GM18861 (cell line): Measurements from ENCODE around the gene PAK6.

Source experiments
- ATAC-seq: cut with Tn5 transposase; IDR thresholded peaks from one replicate; pipeline ENCODE4 v1.9.1; 2021; ENCODE audit not compliant: unreplicated experiment

Gene PAK6

GRCh38 chr15:40290918-40291574, 52.2 kb downstream of the PAK6 start:
- ATAC-seq: no peak

- no peak for ATAC-seq
Measured at GRCh38 chr15:40292246-40292645, 53.4 kb downstream of the PAK6 start.

GRCh38 chr15:40293006-40293405, 54.1 kb downstream of the PAK6 start:
- ATAC-seq: no peak

- ATAC-seq: no peak
Measured at GRCh38 chr15:40293905-40294895, 55.3 kb downstream of the PAK6 start.

- ATAC-seq: no peak
Measured at GRCh38 chr15:40295297-40295696, 56.4 kb downstream of the PAK6 start.

GRCh38 chr15:40295877-40296560, 57.2 kb downstream of the PAK6 start:
- no peak for ATAC-seq

GRCh38 chr15:40296561-40297230, 57.8 kb downstream of the PAK6 start:
- ATAC-seq: no peak

- no peak for ATAC-seq
Measured at GRCh38 chr15:40297356-40297755, 58.5 kb downstream of the PAK6 start.

GRCh38 chr15:40298216-40298935, 59.5 kb downstream of the PAK6 start:
- no peak for ATAC-seq

GRCh38 chr15:40300367-40300766, 61.5 kb downstream of the PAK6 start:
- no peak for ATAC-seq

- ATAC-seq: no peak
Measured at GRCh38 chr15:40300771-40301170, 61.9 kb downstream of the PAK6 start.

- ATAC-seq: no peak
Measured at GRCh38 chr15:40301467-40302179, 62.8 kb downstream of the PAK6 start.

- ATAC-seq: no peak
Measured at GRCh38 chr15:40302288-40302886, 63.5 kb downstream of the PAK6 start.

GRCh38 chr15:40302981-40303380, 64.1 kb downstream of the PAK6 start:
- ATAC-seq: no peak

- no peak for ATAC-seq
Measured at GRCh38 chr15:40303576-40303975, 64.7 kb downstream of the PAK6 start.

- ATAC-seq: no peak
Measured at GRCh38 chr15:40305281-40305680, 66.4 kb downstream of the PAK6 start.

- ATAC-seq: no peak
Measured at GRCh38 chr15:40306371-40306770, 67.5 kb downstream of the PAK6 start.

GRCh38 chr15:40306908-40307307, 68.0 kb downstream of the PAK6 start:
- ATAC-seq: no peak
